ENCODE results near the gene C10orf67.
"Not testable (repeated sequence)": the region's sequence is repeated elsewhere in the genome, so short reads cannot be mapped to it uniquely, and the experiment has no call there.

Gene C10orf67

DNA sequence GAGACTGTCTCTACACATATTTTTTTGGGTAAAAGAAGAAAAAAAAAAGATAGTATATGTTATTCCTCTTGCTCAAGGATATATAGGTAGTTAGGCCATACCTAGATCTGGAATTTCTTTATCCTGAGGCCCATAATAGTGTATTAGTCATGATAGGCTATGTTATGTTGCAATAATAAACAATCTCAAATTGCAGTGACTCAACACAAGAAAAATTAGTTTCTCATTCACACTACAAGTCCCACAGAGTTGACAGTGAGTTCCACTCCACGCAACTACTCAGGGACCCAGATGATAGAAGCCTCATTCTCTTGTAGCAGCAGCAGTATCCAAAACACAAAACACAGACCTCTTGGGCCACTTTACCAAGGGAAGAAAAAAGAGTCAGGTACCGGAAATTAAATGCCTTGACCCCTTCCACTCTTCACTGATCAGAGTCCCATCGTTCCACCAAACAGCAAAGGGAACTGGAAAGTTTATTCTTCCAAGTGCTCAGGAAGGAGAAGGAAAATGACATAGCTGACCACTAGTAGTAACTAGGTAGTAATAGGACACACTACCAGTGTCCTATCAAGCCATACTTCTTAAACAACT, 7.4 kb upstream of the C10orf67 start:
- no peak for DNase-seq (ENCODE audit: low read depth)
- in situ Hi-C loops (cut with HindIII; ENCODE audit: low sequenced_read_pairs), result no loop called here
- H3K4me3 ChIP-seq (ENCODE audit: low read depth, low read length), result no peak overlapping the region
- TF ChIP-seq, protein P1, sequence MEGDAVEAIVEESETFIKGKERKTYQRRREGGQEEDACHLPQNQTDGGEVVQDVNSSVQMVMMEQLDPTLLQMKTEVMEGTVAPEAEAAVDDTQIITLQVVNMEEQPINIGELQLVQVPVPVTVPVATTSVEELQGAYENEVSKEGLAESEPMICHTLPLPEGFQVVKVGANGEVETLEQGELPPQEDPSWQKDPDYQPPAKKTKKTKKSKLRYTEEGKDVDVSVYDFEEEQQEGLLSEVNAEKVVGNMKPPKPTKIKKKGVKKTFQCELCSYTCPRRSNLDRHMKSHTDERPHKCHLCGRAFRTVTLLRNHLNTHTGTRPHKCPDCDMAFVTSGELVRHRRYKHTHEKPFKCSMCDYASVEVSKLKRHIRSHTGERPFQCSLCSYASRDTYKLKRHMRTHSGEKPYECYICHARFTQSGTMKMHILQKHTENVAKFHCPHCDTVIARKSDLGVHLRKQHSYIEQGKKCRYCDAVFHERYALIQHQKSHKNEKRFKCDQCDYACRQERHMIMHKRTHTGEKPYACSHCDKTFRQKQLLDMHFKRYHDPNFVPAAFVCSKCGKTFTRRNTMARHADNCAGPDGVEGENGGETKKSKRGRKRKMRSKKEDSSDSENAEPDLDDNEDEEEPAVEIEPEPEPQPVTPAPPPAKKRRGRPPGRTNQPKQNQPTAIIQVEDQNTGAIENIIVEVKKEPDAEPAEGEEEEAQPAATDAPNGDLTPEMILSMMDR (IDR thresholded peaks at IDR 0.05; ENCODE audit: low read depth, low read length, missing control alignments), result no peak

DNA sequence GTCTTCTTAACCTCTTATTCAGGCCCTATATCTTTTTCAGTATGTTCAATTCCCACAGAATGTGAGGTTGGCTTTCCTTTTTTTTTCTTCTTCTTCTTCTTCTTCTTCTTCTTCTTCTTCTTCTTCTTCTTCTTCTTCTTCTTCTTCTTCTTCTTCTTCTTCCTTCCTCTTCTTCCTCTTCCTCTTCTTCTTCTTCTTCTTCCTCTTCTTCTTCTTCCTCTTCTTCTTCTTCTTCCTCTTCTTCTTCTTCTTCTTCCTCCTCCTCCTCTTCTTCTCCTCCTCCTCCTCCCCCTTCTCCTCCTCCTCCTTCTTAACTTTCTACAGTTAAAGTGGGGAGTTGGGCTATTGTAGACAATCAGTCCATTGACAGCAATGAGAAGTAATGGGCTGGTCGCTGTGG, 6.1 kb upstream of the C10orf67 start:
- DNase-seq (ENCODE audit: low read depth); H3K4me3 ChIP-seq (ENCODE audit: low read depth, low read length); in situ Hi-C loops (cut with HindIII; ENCODE audit: low sequenced_read_pairs): not testable (repeated sequence)

- TF ChIP-seq, protein P1 (IDR thresholded peaks at IDR 0.05; ENCODE audit: low read depth, low read length, missing control alignments), result no peak
- no peak overlapping the region for H3K4me3 ChIP-seq (ENCODE audit: low read depth, low read length)
- in situ Hi-C loops (cut with HindIII; ENCODE audit: low sequenced_read_pairs), result no loop called here
- peak; percentile 72 for DNase-seq (ENCODE audit: low read depth)
These were observed 1.3 kb upstream of the C10orf67 start for GRCh38 chr10:23345861-23346260.

DNA sequence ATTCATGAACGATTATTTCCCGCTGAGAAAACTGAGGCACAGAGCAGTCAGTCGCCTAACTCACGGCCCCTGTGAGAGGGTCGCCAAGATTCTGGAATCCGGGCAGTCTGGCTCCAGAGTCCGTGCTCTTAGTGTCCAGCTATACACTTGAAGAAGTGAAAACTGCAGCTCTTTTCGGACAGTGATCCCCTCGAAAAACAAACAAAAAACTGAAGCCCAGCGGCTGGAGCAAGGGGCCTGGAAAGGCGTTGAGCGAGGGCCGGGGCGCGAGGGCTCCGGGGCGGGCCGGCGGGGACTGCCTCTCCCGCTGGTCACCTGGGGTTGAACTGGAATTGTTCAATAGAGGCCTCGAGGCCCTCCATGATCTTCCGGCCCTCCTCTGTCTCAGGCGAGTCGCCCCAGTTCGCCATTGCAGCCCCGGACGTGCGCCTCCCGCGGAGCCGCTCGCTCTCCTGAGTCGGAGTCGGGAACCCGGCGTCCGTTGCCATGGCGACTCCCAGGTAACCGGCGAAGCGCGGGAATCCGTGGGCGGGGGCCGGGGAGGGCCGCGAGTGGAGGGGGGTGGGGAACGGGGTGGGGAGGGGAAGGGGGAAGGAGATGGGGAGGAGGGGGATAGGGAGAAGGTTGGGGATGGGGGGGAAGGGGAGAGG, 881 bp downstream of the C10orf67 start:
- peak overlapping the region; percentile 56 for H3K4me3 ChIP-seq (ENCODE audit: low read depth, low read length)
- TF ChIP-seq, protein P1 (IDR thresholded peaks at IDR 0.05; ENCODE audit: low read depth, low read length, missing control alignments), result no peak
- no peak for DNase-seq (ENCODE audit: low read depth)
- in situ Hi-C loops (cut with HindIII; ENCODE audit: low sequenced_read_pairs), result no loop called here

- no peak overlapping the region for H3K4me3 ChIP-seq (ENCODE audit: low read depth, low read length)
- in situ Hi-C loops (cut with HindIII; ENCODE audit: low sequenced_read_pairs), result no loop called here
- no peak for DNase-seq (ENCODE audit: low read depth)
- TF ChIP-seq, protein P1 (IDR thresholded peaks at IDR 0.05; ENCODE audit: low read depth, low read length, missing control alignments), result no peak
These were observed 2.2 kb downstream of the C10orf67 start for GRCh38 chr10:23342213-23342884.

DNA sequence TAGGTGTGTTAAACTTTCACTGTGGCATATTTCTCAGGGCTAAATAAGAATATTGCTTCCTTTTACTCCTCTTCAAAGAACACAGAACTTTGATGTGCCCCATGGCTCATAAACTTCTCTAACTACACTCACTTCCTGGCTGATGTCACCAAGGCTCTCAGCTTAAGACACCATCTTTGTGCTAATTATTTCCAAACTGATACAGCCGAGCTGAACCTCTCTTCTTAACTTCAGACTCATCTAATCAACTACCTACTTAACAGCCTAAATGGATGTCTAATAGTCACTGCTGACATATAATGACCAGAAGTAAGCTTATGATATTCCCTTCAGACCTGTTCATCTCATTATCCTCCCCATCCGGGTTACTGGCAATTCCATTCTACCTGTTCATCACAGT, 3.6 kb downstream of the C10orf67 start:
- in situ Hi-C loops (cut with HindIII; ENCODE audit: low sequenced_read_pairs), result no loop called here
- DNase-seq (ENCODE audit: low read depth), result no peak
- H3K4me3 ChIP-seq (ENCODE audit: low read depth, low read length), result no peak overlapping the region
- TF ChIP-seq, protein P1 (IDR thresholded peaks at IDR 0.05; ENCODE audit: low read depth, low read length, missing control alignments), result no peak

DNA sequence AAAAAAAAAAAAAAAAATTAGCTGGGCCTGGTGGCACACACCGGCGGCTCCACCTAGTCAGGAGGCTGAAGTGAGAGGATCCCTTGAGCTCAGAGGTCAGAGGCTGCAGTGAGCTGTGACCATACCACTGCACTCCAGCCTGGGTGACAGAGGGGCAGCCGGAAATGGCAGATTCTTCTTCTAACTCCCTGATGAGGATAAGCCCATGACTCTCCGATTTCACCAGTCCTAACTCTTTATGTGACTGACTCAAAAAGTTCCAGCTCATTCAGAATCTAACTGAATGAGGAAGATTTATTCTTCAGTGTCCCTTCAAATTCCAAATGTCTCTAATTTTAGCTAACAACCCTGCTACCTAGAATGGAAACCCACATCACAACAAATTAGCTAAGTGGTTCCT, 4.2 kb downstream of the C10orf67 start:
- no peak for DNase-seq (ENCODE audit: low read depth)
- TF ChIP-seq, protein P1 (IDR thresholded peaks at IDR 0.05; ENCODE audit: low read depth, low read length, missing control alignments), result no peak
- no peak overlapping the region for H3K4me3 ChIP-seq (ENCODE audit: low read depth, low read length)
- in situ Hi-C loops (cut with HindIII; ENCODE audit: low sequenced_read_pairs), result no loop called here

All from astrocyte of the cerebellum (primary cell).